Lower leg skin (tissue), 3 donors: ENCODE measurements around the gene BABAM2.

Experiments
- CTCF ChIP-seq, 3 donors: fragments of 450-650 bp; IDR thresholded peaks; one replicate each; pipeline ENCODE4 v1.5.1; 2016; ENCODE audit warnings: antibody characterized with exemption in 3 of 3, mild to moderate bottlenecking in 3 of 3, moderate library complexity in 2 of 3
- POLR2A ChIP-seq, 2 donors: fragments of 450-650 bp; IDR thresholded peaks; one replicate each; pipeline ENCODE4 v1.6.1; 2016 to 2017; ENCODE audit warnings: antibody characterized with exemption in 2 of 2, mild to moderate bottlenecking in 1 of 2, moderate library complexity in 1 of 2

GRCh38 chr2:28161466-28161865, 270.9 kb downstream of the BABAM2 start:
- TF ChIP-seq POLR2A (IDR thresholded peaks at IDR 0.05): no peak
- no peak for TF ChIP-seq CTCF (IDR thresholded peaks at IDR 0.05)
